SHP77 (cell line): Measurements from ENCODE around the gene ZNF519.
"Not testable (repeated sequence)": the region's sequence is repeated elsewhere in the genome, so short reads cannot be mapped to it uniquely, and the experiment has no call there.

Source experiments
- DNase-seq, 2 experiments: peaks; one replicate each; lab custom pipeline; 2025; lab: John Stamatoyannopoulos, UW

ZNF519 gene

DNA sequence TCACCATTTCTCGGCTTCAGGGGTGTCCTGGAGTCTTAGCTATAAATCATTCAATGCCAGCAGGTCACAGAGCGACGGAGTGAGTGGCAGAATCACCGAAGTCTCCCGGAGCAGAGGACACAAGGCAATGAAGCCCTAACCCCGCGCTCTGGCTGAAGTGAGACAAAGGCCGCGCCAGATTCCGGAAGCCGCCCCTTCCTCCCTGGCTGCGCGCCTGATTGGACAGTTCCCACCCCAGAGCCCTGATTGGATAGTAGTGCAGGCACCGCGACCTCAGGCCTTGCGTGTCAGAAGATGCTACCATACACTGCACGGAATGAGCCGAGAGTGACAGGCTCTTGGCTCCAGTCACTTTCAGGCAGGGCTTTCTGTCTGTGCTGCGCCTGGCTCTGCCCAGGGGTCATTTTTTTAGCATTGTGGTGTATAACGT is at the start of gene ZNF519:
ZNF519 (minus strand) TSS at position 165 of the 430 bp plus-strand sequence; CDS start at position 7, 158 bp downstream.
- DNase-seq: peak; percentile 94 to 97

DNA sequence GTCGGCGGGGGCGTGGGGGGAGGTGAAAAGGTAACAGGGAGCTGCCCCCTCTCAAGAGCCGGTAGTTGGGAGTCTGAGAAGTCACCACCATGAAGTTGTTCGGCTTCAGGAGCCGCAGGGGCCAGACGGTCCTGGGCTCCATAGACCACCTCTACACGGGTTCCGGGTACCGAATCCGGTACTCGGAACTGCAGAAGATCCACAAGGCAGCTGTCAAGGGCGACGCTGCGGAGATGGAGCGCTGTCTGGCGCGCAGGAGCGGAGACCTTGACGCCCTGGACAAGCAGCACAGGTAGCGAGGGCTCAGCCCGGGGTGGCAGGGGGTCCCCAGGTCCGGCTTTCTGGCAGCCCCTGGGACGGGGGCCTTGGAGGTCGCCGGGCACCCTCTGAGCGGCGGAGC is 47.1 kb upstream of the ZNF519 start:
- DNase-seq: no peak

DNA sequence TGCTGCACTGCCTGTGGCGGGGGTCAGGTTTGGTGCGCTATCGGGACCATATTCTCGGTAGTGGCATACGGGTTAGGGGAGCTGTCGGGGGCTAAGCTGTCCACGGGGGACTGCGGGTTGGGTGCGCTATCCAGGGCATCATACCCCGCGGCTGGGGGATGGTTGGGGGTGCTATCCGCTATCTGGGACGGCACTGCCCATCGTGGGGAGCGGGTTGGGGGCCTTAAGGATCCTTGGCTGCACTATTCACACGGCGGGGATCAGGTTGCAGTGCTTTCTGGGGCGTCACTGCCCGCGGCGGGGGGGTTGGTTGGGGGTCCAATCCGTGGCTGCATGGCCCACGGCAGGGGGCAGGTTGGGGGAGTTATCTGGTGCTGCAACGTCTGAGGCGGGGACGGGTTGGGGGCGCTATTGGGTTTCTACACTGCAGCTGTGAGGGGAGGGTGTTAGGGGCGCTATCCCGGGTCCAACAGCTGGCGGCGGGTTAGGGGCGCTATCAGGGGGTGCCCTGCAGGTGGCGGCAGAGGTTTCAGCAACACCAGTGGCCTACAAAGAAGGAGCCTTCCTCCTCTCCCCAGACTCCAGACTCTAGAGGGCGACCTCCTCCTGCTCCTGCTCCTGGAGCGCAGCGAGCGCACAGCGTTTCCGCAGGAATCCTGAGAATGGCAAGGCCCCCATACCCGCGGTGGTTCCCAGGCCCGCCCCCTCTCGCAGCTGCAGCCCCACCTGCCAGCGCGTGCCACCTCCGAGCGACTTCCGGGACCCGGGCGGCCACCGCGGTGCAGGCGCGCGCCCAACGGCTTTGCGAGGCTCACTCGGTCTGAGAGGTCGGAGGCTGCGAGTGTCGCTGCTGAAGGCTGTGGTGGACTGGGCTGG is 46.3 kb upstream of the ZNF519 start:
- DNase-seq: peak; percentile 23 to 62

DNA sequence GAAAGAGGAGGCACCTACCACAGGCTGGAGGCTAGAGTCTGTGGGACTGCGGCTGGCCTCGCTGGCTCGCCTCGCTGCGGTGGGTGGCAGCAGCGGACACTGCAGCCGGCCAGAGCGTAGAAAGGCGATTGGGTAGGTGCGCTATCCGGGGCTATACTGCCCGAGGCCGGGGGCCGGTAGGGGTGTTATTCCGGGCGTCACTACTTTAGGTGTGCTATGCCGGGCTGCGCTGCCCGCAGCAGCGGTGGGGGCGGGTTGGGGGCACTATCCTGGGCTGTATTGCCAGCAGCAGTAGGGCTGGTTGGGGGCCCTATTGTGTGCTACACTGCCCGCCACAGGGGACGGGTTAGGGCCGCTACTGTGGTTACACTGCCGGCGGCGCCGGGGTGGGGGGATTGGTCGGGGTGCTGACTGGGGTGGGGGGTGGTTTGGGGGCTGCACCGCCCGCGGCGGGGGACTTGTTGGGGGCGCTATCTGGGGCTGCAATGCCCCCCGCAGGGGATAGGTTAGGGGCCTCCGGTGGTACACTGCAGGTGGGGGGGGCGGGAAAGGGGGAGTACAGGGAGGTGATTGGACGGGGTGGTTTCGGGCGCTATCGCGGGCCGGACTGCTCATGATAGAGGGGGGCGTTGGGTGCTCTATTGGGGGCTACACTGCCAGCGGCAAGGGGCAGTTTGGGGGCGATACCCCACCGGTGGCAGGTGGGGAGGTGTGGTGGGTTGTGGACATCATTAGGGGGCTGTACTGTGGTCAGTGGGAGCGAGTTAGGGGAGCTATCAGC is 45.5 kb upstream of the ZNF519 start:
- DNase-seq: not testable (repeated sequence)

DNA sequence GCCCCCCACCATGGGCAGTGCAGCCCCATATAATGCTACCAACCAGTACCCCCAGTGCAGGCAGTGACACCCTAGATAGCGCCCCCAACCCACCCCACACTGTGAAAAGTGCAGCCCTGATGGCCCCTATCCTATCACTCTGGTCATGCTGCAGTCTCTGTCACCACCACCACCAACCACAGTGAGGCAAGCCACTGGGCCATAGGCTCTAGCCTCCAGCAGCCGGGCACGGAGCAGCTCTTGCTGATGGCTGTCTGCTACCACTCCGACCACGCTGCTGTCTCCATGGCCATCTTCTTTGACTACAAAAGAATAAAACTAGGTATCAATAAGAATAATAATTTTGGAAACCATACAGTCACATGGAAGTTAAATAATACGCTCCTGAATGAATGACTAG is 43.2 kb upstream of the ZNF519 start:
- DNase-seq: not testable (repeated sequence)

DNA sequence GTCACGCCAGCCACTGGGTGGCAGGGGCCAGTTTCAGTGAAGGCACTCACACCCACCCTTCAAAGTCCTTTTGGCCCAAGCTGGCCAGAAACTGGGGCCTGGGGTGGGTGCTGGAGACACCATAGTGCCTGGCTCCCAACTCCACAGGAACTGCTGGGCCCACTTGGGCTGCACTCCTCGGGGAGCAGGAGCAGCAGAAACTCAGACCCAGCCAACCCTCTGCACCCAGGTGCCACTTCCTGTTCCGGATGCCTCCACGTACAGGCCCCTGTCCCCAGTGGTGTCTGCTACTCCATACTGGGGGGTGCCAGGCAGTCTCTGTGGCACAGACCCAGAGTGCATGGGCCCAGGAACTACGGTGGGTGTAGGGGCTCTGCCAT is 42.5 kb upstream of the ZNF519 start:
- DNase-seq: no peak

DNA sequence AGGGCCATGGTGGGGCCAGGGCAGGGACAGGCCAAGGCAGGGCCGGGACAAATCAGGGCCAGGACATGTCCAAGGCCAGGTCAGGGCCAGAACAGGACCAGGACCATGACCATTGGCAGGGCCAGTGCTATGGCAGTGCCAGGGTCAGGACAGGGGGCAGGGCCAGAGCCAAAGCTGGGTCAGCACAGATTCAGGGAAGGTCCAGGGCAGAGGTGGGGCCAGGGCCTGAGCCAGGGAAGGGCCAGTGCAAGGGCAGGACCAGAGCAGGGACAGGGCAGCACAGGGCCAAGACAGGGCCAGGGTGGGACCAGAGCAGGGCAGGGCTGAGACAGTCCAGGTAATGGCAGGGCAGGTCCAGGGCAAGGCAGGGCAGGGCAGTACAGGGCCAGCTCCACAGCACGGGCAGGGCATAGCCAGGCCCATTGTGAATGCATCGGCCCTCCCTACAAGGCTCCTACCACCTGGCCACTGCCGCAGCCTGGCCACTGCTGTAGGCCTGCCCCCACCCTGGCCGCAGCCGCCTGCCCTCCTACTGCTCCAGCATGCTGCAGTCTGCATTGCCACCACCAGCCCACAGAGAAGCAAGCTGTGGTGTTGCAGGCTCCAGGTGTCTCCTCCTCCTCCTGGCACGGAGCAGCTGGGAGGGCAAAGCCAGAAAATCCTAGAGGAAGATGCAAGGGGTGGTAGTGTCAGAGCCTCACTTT is 41.9 kb upstream of the ZNF519 start:
- DNase-seq: not testable (repeated sequence)

DNA sequence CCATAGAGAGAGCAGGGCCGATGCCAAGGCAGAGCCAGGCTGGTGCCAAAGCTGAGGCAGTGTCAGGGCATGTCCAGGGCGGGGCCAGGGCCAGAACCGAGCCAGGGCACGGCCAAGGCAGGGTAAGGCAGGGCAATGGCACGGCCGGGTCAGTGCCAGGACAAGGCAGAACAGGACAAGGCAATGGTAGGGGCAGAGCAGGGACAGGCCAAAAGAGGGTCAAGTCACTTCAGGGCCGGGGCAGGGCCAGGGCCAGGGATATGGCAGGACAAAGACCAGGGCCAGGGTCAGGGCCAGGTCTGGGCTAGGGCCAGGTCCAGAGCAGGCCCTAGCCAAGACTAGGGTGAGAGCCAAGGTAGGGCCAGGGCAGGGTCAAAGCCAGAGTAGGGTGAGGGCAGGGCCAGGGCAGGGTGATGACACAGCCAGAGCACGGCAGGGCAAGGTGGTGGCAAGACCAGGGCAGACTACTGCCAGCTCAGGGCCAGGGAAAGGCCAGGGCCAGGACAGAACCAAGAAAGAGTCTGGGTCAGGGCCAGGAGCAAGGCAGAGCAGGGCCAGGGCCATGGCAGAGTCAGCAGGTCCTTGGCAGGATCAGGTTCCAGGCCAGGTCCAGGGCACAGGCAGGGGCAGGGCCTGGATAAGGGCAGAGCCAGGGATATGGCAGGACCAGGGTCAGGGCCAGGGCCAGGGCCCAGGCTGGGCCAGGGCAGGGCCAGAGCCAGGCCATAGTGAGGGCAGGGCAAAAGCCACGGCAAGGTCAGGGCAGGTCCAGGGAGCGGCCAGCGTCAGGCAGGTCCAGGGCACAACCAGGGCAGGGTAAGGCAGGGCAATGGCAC is 41.1 kb upstream of the ZNF519 start:
- DNase-seq: not testable (repeated sequence)

DNA sequence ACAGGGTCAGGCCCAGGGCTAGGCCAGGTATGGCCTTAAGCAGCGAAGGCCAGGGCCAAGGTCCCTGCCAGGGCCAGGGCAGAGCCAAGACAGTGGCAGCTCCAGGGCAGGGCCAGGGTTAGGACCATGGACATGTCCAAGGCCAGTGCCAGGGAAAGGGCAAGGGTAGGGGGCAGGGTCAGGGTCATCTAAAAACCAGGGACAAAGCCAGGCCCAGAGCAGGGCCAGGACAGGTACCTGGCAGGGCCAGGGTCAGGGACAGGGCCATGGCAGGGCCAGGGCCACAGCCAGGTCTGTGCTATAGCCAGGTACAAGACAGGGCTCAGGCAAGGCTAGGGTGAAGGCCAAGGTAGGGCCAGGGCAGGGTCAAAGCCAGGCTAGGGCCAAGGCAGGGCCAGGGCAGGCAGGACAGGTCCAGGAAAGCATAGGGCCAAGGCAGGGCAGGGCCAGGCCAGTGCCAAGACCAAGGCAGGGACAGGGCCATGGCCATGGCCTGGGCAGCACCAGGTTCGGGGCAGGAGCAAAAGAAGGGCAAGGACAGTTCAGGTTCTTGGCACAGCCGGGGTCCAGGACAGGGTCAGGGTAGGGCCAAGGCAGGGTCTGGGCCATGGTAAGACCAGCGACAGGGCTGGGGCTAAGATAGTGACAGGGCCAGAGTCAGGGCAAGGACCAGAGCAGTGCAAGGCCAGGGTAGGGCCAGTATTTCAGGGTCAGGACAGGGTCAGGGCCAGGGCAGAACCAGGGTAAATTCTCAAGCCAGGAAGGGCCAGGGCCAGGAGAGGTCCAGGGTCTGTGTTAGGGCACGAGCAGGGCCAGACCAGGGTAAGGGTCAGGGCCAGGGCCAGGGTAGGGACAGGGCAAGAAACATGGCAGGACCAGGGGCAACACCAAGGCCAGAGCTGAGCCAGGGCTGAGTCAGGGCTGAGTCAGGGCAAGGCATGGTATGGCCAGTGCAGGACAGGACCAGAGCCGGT is 40.2 kb upstream of the ZNF519 start:
- DNase-seq: not testable (repeated sequence)

DNA sequence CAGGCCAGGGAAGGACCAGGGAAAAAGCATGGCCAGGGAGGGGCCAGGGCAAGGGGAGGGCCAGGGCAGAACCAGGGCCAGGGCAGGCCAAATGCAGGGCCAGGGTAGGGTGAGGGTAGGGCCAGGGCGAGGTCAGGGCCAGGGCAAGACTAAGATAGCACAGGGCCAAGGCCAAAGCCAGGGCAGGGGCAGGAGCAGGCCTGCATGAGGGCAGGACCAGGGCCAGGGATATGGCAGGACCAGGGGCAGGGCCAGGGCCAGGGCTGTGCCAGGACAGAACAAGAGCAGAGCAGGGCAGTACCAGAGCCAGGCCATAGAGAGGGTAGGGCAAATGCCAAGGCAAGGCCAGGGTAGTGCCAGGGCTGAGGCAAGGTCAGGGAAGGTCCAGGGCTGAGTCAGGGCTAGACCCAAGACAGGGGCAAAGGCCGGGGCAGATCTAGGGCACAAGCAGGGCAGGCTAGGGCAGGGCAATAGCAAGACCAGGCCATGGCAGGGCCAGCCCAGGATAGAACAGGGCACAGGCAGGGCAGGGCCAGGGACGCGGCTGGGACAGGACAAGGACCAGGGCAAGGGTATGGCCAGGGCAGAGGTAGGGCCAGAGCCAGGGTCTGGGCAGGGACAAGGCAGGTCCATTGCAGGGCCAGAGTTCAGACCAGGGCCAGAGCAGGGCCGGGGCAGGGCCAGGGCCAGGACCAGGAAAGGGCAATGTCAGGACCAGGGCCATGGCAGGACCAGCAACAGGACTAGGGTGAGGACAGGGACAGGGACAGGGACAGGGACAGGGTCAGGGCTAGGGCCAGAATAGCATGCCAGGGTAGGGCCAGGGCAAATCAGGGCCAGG is 39.3 kb upstream of the ZNF519 start:
- DNase-seq: not testable (repeated sequence)

DNA sequence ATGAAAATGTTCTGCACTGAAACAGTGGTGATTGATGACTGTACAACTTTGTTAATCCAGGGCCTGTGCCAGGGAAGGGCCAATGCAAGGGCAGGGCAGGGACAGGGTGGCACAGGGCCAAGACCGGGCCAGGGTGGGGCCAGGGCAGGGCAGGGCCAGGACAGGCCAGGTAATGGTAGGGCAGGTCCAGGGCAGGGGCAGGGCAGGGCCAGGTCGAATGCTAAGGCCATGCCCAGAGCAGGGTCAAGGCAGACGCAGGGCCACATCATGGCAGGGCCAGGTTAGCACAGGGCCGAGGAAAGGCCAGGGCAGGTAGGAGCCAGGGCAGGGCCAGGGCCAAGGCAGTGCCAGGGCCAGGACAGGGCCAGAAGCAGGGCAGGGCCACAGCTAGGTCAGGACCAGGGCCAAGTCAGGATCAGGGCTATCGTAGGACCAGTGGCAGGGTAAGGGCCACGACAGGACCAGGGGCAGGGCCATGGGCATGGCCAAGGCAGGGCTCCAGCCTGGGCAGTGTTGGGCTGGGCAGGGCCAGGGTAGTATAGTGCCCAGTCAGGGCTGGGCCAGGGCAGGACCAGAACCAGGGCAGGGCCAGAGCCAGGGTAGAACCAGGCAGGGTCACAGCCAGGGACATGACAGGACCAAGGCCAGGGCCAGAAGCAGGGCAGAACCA is 38.3 kb upstream of the ZNF519 start:
- DNase-seq: not testable (repeated sequence)

DNA sequence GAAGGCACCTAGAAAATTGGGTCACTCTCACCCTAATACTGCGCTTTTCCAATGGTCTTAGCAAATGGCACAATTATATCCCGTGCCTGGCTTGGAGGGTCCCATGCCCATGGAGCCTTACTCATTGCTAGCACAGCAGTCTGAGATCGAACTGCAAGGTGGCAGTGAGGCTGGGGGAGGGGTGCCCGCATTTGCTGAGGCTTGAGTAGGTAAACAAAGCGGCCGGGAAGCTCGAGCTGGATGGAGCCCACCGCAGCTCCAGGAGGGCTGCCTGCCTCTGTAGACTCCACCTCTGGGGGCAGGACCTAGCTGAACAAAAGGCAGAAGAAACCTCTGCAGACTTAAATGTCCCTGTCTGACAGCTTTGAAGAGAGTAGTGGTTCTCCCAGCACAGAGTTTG is 30.7 kb upstream of the ZNF519 start:
- not testable (repeated sequence) for DNase-seq

DNA sequence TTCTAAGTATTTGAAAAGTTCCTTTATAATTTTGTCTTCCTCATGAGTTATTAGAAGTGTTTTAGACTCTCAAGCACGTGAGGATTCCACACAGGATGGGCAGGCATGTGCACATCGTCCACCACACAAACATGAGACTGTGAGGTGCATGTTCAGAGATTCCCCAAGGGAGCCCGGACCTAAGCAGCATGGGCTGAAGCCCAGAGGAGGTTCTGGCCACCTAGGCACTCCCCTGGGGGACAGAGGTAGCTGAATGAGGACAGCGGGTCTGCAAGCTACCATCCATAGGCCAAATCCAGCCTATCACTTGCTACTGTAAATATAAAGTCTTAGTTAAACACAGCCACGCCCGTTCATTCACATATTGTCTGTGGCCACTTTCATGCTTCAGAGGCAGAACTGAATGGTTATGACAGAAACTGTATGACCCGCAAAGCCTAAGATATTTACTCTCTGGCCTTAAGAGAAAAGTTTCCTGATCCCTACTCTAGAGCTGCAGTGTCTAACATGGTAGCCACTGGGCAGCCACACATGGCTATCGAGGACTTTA is 19.4 kb upstream of the ZNF519 start:
- not testable (repeated sequence) for DNase-seq

DNA sequence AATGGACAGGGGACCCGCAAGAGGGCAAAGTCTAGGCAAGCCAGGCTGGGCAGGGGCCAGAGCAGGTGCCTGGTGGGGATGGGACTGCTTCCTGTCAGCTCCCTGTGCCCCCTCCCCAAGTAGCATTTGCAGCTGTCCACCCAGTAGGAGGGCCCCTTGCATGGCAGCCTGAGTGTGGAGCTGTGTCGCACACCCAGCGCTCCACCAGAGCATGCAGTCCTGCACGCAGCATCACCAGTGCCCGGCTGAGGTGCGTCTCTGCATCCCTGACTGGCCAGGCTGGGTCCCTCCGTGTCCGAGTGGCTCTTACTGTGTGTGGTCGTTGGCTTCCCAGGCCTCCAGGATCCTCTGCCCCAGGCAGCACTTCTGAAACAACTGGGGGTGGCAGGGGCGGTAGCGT is 18.5 kb upstream of the ZNF519 start:
- not testable (repeated sequence) for DNase-seq

DNA sequence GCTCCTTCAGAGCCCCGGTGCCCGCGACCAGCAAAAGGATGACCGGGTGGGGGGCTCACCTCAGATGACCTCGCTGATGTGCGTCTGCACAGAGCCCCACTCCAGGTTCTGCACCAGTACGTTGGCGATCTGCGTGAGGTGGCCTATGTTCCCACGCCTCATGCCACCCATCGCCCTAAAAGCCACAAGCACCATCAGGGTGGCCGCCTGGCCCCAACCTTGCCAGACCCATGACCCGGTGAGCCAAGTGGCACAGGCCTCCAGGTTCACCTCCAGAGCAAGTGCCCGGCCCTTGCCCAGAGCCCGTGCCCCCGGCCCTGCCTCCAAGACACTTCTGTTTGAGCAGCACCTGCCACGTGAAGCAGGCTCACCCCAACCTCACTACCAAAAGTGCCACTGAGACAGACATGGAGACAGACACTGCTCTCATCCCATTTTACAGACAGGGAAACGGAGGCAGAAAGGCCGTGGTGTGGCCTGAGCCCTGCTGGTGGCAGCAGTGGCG is 17.7 kb upstream of the ZNF519 start:
- not testable (repeated sequence) for DNase-seq

DNA sequence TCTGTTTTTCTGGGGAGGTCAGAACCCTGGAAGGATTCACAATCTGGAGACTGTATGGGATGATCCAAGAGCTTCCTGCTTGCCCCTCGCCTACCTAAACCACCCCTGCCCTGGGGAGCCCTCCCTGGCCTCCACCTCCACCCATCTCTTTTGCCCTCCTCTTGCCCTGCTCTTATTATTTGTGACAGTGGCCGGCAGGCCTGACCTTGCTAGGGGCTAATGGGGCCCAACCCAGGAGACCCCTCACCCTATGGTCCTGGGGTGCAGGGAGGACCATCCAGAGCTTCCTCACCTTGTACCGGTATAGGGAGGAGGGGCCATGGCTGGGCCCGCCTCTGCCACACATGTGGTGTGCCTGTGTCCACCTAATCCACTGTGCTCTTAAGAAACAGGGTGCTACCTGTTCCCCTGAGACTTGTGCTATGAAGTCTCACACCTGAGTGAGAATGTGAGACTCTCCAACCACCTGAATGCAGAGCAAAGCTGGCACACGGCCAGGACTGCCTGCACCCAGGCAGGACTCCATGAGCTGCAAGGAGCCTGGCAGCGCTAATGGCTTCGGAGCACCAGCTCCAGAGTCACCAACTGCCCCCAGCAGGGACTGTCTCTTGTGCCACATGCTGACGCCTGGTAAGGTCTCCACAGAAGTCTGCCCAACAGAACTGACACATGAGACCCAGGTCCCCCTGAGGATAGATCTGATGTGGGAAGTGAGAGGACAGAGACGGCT is 17.1 kb upstream of the ZNF519 start:
- not testable (repeated sequence) for DNase-seq
